HepG2 (cell line): Measurements from ENCODE around the gene RBBP8NL. TPM values are rescaled to one million over a fixed set of nuclear protein-coding genes. Genes with fewer than 3 reads are reported as not detected.
A peak's percentile ranks its signal among the peaks of the same experiment; 100 is the strongest.

ENCODE experiments used
- BRF2 ChIP-seq: sonication (generic); formaldehyde crosslinking; IDR thresholded peaks from 2 replicates; pipeline ENCODE4 v1.8.1; 2022; ENCODE audit warnings: mild to moderate bottlenecking, missing genetic modification reagents
- CTCF ChIP-seq: sonication (generic); formaldehyde crosslinking; IDR thresholded peaks from 2 replicates; pipeline ENCODE4 v1.5.0; 2020; ENCODE audit warnings: mild to moderate bottlenecking, missing genetic modification reagents, moderate library complexity
- ETS1 ChIP-seq: sonication (generic); formaldehyde crosslinking; IDR thresholded peaks from 2 replicates; pipeline ENCODE4 v1.4.0; 2020; ENCODE audit warnings: missing genetic modification reagents
- ETV5 ChIP-seq: IDR thresholded peaks from 2 replicates; pipeline ENCODE4 v1.6.1; 2018; ENCODE audit warnings: missing biosample characterization, missing genetic modification reagents, inconsistent platforms, borderline replicate concordance
- FOXK2 ChIP-seq: fragments of 450-650 bp; IDR thresholded peaks from 2 replicates; pipeline ENCODE4 v1.6.1; 2016
- HBP1 ChIP-seq: IDR thresholded peaks from 2 replicates; pipeline ENCODE4 v1.6.1; 2016; ENCODE audit warnings: low read depth, control low read depth
- HNRNPL ChIP-seq: fragments of 200-400 bp; formaldehyde crosslinking; IDR thresholded peaks from 2 replicates; pipeline ENCODE4 v1.6.1; 2017; ENCODE audit warnings: mild to moderate bottlenecking, low read depth, low read length
- HNRNPUL1 ChIP-seq: fragments of 200-400 bp; formaldehyde crosslinking; IDR thresholded peaks from 2 replicates; pipeline ENCODE4 v1.6.1; 2017; ENCODE audit warnings: low read depth, mild to moderate bottlenecking, low read length, moderate library complexity
- HOXA7 ChIP-seq: sonication (generic); formaldehyde crosslinking; IDR thresholded peaks from 2 replicates; pipeline ENCODE4 v1.8.1; 2022; ENCODE audit warnings: mild to moderate bottlenecking, missing genetic modification reagents, moderate library complexity
- MTF2 ChIP-seq: sonication (generic); formaldehyde crosslinking; IDR thresholded peaks from 2 replicates; pipeline ENCODE4 v1.5.0; 2020; ENCODE audit warnings: missing genetic modification reagents, borderline replicate concordance
- NR3C1 ChIP-seq: sonication (generic); formaldehyde crosslinking; IDR thresholded peaks from 2 replicates; pipeline ENCODE4 v1.4.0; 2020; ENCODE audit warnings: missing genetic modification reagents
- PBX3 ChIP-seq: sonication (generic); formaldehyde crosslinking; IDR thresholded peaks from 2 replicates; pipeline ENCODE4 v1.8.1; 2023; ENCODE audit warnings: missing genetic modification reagents, inconsistent platforms, borderline replicate concordance
- PITX1 ChIP-seq: sonication (generic); formaldehyde crosslinking; IDR thresholded peaks from 2 replicates; pipeline ENCODE4 v1.5.1; 2020; ENCODE audit warnings: mild to moderate bottlenecking, missing genetic modification reagents
- SNAPC2 ChIP-seq: sonication (generic); formaldehyde crosslinking; IDR thresholded peaks from 2 replicates; pipeline ENCODE4 v1.8.1; 2022; ENCODE audit warnings: mild to moderate bottlenecking, missing genetic modification reagents
- SUZ12 ChIP-seq: fragments of 150-350 bp; IDR thresholded peaks from 2 replicates; pipeline ENCODE4 v1.6.1; 2014; ENCODE audit warnings: low read depth, low read length
- TFDP2 ChIP-seq: sonication (generic); formaldehyde crosslinking; IDR thresholded peaks from 2 replicates; pipeline ENCODE4 v1.4.0; 2020; ENCODE audit warnings: missing genetic modification reagents
- ZBTB38 ChIP-seq: sonication (generic); formaldehyde crosslinking; IDR thresholded peaks from 2 replicates; pipeline ENCODE4 v1.5.1; 2020; ENCODE audit warnings: mild to moderate bottlenecking, missing genetic modification reagents
- ZFAT ChIP-seq: sonication (generic); formaldehyde crosslinking; conservative IDR thresholded peaks from 2 replicates; pipeline ENCODE4 v1.8.1; 2023; ENCODE audit warnings: missing genetic modification reagents, inconsistent platforms
- ZNF124 ChIP-seq: sonication (generic); formaldehyde crosslinking; IDR thresholded peaks from 2 replicates; pipeline ENCODE4 v1.4.0; 2020; ENCODE audit warnings: missing genetic modification reagents
- ZNF251 ChIP-seq: sonication (generic); formaldehyde crosslinking; IDR thresholded peaks from 2 replicates; pipeline ENCODE4 v1.9.0; 2021; ENCODE audit warnings: mild to moderate bottlenecking, missing genetic modification reagents
- ZNF331 ChIP-seq: sonication (generic); formaldehyde crosslinking; IDR thresholded peaks from 2 replicates; pipeline ENCODE4 v1.4.0; 2020; ENCODE audit warnings: missing genetic modification reagents
- ZNF557 ChIP-seq: sonication (generic); formaldehyde crosslinking; IDR thresholded peaks from 2 replicates; pipeline ENCODE4 v1.4.0; 2020; ENCODE audit warnings: missing genetic modification reagents
- ZNF703 ChIP-seq: sonication (generic); formaldehyde crosslinking; IDR thresholded peaks from 2 replicates; pipeline ENCODE4 v1.5.1; 2020; ENCODE audit warnings: missing genetic modification reagents, mild to moderate bottlenecking, moderate library complexity, borderline replicate concordance
- ZNF772 ChIP-seq: sonication (generic); formaldehyde crosslinking; IDR thresholded peaks from 2 replicates; pipeline ENCODE4 v1.5.0; 2020; ENCODE audit warnings: mild to moderate bottlenecking, missing genetic modification reagents
- polyA plus RNA-seq, 8 experiments: library from polyadenylated mRNA; depleted of rRNA in 3 of 8; stranded (reverse) in 7 of 8; unstranded in 1 of 8; fragments of >200 nt; fragmentation: Illumina TruSeq in 4 of 8; extraction: Trizol in 4 of 8; gene quantifications; 2 replicates each; pipeline versions ENCODE4 v1.2.1 to v1.2.3, GENCODE V29; 2011 to 2016; ENCODE audit warnings: low read depth in 4 of 8, missing spikeins in 1 of 8, mixed read lengths in 1 of 8; ENCODE audit not compliant: insufficient read depth in 1 of 8
- total RNA-seq, 5 experiments: library from RNA; depleted of rRNA; stranded (reverse); fragments of >200 nt; fragmentation: Illumina TruSeq; extraction: Trizol; gene quantifications; 2 replicates each; pipeline ENCODE4 v1.2.3, GENCODE V29; 2016; ENCODE audit warnings: low read depth in 1 of 5

RBBP8NL gene
- total and polyA plus RNA-seq, 2 of the 13 experiments (the other 11 are each of a cell fraction or from before 2014, with no cell fraction given) = 0.69 to 0.86 TPM

- TF ChIP-seq SNAPC2 = no peak
- peak; percentile 30; the same call in 1 of the 2 replicates for TF ChIP-seq ZBTB38 (CRISPR knock-in tag)
- no peak for TF ChIP-seq HBP1 (CRISPR knock-in tag)
- TF ChIP-seq ZNF557 = no peak
- TF ChIP-seq FOXK2 = no peak
- no peak for TF ChIP-seq ZNF331 (CRISPR knock-in tag)
- TF ChIP-seq ZNF703 (CRISPR knock-in tag) = no peak
- TF ChIP-seq TFDP2 = no peak
- TF ChIP-seq HNRNPUL1 = no peak
- no peak for TF ChIP-seq ZNF772 (CRISPR knock-in tag)
- no peak for TF ChIP-seq ZNF124 (CRISPR knock-in tag)
- no peak for TF ChIP-seq BRF2 (CRISPR knock-in tag)
- no peak for TF ChIP-seq HNRNPL
- TF ChIP-seq PBX3 = no peak
- no peak for TF ChIP-seq ZNF251
- TF ChIP-seq CTCF (CRISPR knock-in tag) = no peak
- TF ChIP-seq NR3C1 (CRISPR knock-in tag) = no peak
- no peak for TF ChIP-seq ETV5 (CRISPR knock-in tag)
- no peak for TF ChIP-seq MTF2 (CRISPR knock-in tag)
- TF ChIP-seq ZFAT = no peak
- TF ChIP-seq SUZ12 = no peak
- TF ChIP-seq ETS1 (CRISPR knock-in tag) = no peak
- peak; percentile 10; the same call in 1 of the 2 replicates for TF ChIP-seq PITX1 (CRISPR knock-in tag)
- TF ChIP-seq HOXA7 (CRISPR knock-in tag) = no peak
Observed at GRCh38 chr20:62410746-62411478, 16.4 kb downstream of the RBBP8NL start (continued).
